ENCODE data around the gene MRPL51.

Gene MRPL51

GRCh38 chr12:6492838-6493496 is at the start of gene MRPL51:
Gene MRPL51, minus strand, starts transcription at chr12:6493262. Its CDS starts 126 bp downstream, at chr12:6493136.
- DNase-seq (ENCODE audit: low read depth in 3 of 3) = peak; percentile 97 to 99 (median 97)

DNA sequence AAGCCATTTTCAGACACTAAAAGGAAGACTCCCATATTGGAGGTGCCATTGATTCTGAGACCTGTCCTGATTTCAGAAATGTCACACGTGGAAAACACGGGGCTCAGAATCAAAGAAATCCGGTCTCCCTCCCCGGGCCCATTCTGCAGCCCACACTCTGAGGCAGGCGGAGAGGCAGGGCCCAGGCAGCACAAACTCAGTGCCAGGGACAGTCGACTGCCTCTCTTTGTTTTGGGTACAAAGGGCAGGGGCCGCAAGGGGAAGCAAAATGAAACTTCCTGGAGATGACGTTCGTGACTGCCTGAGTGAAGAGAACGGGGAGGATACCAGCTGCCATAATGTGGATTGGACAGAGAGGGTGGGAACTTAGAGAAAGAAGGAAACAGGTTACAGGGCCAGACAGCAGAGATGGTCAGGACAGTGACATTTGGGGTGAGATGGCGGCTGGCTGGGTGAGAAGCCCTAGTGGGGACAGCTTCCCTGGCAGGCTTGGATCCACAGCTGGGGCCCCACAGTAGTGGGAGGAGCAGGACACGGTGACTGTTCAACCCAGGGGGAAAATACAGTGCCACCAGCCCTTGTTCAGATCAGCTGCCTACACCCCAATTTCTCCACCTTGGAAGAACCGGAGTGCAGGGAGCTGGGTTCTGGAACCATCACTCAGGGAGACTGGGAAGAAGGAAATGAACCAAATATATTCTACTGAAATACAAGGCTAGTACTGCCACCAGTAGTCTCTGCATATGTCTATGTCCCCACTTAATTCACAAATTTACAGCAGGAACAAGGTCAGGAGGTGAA is 49.3 kb upstream of the MRPL51 start:
- no peak for DNase-seq (ENCODE audit: low read depth in 3 of 3)

DNA sequence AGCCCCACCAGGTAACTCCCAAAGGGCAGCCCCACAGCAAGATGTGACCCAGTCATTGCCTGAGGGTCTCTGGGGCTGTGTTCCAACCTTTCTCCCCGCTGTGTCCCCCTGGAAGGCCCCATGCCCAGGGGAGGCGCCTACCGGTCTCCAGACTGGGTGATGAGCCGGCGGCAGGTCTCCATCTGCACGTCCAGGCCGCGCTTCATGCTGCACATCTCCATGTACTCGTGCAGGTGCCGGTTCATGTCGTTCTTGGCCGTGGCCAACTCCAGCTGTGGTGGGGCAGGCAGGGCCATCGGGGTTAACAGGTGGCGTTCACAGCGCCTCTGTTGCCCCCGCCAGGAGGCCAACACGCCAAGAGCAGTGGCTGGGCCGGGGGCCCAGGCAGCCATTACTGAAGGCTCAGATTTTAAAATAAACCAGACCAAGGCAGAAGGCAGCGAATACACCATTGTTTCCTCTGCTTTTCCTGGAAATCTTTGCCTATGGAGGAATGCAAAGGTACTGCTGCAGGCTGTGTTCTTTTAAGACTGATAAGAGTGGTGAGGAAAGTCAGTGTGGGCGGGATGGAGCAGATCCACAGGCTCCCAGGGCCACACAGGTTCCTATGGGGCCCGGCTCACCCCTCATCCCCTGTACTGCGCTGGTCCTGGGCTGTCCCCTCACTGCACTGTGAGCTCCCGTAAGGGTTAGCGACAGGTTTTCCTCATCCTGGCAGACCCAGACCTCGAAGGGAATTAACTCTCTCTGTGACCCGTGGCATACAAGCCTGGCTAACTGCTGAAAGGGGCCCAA is 48.5 kb upstream of the MRPL51 start:
- no peak for DNase-seq (ENCODE audit: low read depth in 3 of 3)

GRCh38 chr12:6540181-6540877 is 47.3 kb upstream of the MRPL51 start:
- peak in 1 of 3 experiments; percentile 62 for DNase-seq (ENCODE audit: low read depth in 3 of 3)

DNA sequence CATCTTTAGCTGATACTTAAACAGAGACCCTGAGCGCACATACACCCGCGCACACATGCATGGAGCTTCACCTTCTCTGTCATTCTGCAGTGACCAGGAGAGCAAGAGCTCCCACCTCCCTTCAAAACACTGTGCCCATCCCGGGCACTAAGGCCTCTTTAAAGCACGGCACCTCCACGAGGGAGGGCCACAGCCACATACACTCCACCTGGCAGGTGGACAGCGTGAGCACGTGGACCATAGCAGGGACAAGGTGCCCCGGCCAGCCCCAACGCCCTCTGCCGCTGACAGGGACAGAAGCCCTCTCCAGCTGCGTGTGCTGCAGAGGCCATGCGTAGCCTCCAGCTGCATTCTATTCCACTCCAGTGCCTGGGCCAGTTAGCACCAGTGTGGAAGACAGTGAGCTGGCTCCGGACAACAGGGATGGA is 46.7 kb upstream of the MRPL51 start:
- DNase-seq (ENCODE audit: low read depth in 3 of 3) = peak in 1 of 3 experiments; percentile 27

DNA sequence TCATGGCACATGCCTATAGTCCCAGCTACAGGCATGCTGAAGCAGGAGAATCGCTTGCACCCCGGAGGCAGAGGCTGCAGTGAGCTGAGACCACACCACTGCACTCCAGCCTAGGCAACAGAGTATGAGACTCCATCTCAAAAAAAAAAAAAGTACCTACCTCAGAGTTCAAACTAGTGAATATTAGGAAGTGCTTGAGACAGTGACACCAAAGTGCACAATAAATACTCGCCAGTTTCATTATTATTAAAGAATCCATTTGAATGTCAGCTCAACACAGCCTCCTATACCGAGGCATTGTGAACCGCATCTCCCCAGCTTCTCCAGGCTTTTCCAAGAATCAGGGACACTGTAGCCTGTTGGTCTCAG is 46.2 kb upstream of the MRPL51 start:
- no peak for DNase-seq (ENCODE audit: low read depth in 3 of 3)

- peak in 1 of 3 experiments; percentile 50 for DNase-seq (ENCODE audit: low read depth in 3 of 3)
These were observed 45.6 kb upstream of the MRPL51 start for GRCh38 chr12:6538420-6539313.

GRCh38 chr12:6537580-6538419 is 44.7 kb upstream of the MRPL51 start:
- peak in 2 of 3 experiments; percentile 74 to 79 for DNase-seq (ENCODE audit: low read depth in 3 of 3)

GRCh38 chr12:6536894-6537579 is 44.0 kb upstream of the MRPL51 start:
- DNase-seq (ENCODE audit: low read depth in 3 of 3) = peak in 1 of 3 experiments; percentile 32

- peak in 1 of 3 experiments; percentile 20 for DNase-seq (ENCODE audit: low read depth in 3 of 3)
These were observed 43.1 kb upstream of the MRPL51 start for GRCh38 chr12:6535960-6536847.

DNA sequence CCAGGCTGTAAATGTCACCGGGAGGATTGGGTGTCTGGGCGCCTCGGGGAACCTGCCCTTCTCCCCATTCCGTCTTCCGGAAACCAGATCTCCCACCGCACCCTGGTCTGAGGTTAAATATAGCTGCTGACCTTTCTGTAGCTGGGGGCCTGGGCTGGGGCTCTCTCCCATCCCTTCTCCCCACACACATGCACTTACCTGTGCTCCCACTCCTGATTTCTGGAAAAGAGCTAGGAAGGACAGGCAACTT is 42.6 kb upstream of the MRPL51 start:
- no peak for DNase-seq (ENCODE audit: low read depth in 3 of 3)

DNA sequence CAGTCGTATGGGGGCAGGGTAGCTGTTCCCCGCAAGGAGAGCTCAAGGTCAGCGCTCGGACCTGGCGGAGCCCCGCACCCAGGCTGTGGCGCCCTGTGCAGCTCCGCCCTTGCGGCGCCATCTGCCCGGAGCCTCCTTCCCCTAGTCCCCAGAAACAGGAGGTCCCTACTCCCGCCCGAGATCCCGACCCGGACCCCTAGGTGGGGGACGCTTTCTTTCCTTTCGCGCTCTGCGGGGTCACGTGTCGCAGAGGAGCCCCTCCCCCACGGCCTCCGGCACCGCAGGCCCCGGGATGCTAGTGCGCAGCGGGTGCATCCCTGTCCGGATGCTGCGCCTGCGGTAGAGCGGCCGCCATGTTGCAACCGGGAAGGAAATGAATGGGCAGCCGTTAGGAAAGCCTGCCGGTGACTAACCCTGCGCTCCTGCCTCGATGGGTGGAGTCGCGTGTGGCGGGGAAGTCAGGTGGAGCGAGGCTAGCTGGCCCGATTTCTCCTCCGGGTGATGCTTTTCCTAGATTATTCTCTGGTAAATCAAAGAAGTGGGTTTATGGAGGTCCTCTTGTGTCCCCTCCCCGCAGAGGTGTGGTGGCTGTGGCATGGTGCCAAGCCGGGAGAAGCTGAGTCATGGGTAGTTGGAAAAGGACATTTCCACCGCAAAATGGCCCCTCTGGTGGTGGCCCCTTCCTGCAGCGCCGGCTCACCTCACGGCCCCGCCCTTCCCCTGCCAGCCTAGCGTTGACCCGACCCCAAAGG is 42.1 kb upstream of the MRPL51 start:
- peak in 2 of 3 experiments; percentile 58 to 78 for DNase-seq (ENCODE audit: low read depth in 3 of 3)

- no peak for DNase-seq (ENCODE audit: low read depth in 3 of 3)
These were observed 41.6 kb upstream of the MRPL51 start for GRCh38 chr12:6534695-6534944.

GRCh38 chr12:6533923-6534694 is 41.0 kb upstream of the MRPL51 start, which contains the start of gene GAPDH:
Gene GAPDH, plus strand, starts transcription at chr12:6534517. Its CDS starts 316 bp downstream, at chr12:6534833.
- DNase-seq (ENCODE audit: low read depth in 3 of 3) = peak; percentile 77 to 90 (median 78)

GRCh38 chr12:6533653-6533922 is 40.5 kb upstream of the MRPL51 start:
- DNase-seq (ENCODE audit: low read depth in 3 of 3) = no peak

DNA sequence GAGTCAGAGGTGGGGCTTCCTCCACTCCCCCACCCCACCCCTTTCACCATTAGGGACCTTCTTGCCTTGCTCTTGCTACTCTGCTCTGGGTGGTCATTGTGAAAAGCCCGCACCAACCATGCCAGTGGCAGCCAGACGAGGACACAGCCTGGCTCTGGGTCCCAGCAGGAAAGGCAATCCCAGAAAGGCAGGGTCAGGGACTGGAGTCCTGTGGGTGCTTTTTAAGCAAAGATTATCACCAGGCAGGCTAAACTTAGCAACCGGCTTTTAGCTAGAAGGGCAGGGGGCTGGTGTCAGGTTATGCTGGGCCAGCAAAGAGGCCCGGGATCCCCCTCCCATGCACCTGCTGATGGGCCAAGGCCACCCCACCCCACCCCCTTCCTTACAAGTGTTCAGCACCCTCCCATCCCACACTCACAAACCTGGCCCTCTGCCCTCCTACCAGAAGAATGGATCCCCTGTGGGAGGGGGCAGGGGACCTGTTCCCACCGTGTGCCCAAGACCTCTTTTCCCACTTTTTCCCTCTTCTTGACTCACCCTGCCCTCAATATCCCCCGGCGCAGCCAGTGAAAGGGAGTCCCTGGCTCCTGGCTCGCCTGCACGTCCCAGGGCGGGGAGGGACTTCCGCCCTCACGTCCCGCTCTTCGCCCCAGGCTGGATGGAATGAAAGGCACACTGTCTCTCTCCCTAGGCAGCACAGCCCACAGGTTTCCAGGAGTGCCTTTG is 40.0 kb upstream of the MRPL51 start:
- peak in 1 of 3 experiments; percentile 68 for DNase-seq (ENCODE audit: low read depth in 3 of 3)

Measured in stimulated activated CD4-positive, alpha-beta T cell treated with anti-CD3 and anti-CD28 coated beads, TNF-alpha, amount 100 ng/mL, for 24 hours (primary cell).